ENCODE measurements around the gene PITPNM1.

GRCh38 chr11:67516806-67517205 lies 11.6 kb upstream of the PITPNM1 start:
- no peak for TF ChIP-seq EZH2 (IDR thresholded peaks at IDR 0.05; ENCODE audit: low read depth, unreplicated experiment)
- TF ChIP-seq, protein P1, sequence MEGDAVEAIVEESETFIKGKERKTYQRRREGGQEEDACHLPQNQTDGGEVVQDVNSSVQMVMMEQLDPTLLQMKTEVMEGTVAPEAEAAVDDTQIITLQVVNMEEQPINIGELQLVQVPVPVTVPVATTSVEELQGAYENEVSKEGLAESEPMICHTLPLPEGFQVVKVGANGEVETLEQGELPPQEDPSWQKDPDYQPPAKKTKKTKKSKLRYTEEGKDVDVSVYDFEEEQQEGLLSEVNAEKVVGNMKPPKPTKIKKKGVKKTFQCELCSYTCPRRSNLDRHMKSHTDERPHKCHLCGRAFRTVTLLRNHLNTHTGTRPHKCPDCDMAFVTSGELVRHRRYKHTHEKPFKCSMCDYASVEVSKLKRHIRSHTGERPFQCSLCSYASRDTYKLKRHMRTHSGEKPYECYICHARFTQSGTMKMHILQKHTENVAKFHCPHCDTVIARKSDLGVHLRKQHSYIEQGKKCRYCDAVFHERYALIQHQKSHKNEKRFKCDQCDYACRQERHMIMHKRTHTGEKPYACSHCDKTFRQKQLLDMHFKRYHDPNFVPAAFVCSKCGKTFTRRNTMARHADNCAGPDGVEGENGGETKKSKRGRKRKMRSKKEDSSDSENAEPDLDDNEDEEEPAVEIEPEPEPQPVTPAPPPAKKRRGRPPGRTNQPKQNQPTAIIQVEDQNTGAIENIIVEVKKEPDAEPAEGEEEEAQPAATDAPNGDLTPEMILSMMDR (conservative IDR thresholded peaks at IDR 0.05; ENCODE audit: low read depth in 2 of 2): no peak
